ENCODE measurements around the gene NOCT. TPM values are rescaled to one million over a fixed set of nuclear protein-coding genes. Genes with fewer than 3 reads are reported as not detected.
"Not testable (repeated sequence)": the region's sequence is repeated elsewhere in the genome, so short reads cannot be mapped to it uniquely, and the experiment has no call there.

NOCT gene
- total RNA-seq, 1 donor from 2014 or later: 14.1 TPM

GRCh38 chr4:139018971-139019758 lies 3.6 kb downstream of the NOCT start:
- Mint-ChIP-seq H3K4me1 (peaks cover 48% of the 10 kb centered on the region), H3K4me3 (peak overlapping the region; percentile 49), H3K9me3 (no peaks in the 10 kb centered on the region), H3K27ac (ENCODE audit: unreplicated experiment) (no peak overlapping the region), H3K36me3 (ENCODE audit: low read depth) (no peaks in the 10 kb centered on the region), H3K27me3 (ENCODE audit: low read depth) (no peaks in the 10 kb centered on the region)
- TF ChIP-seq CTCF (conservative IDR thresholded peaks at IDR 0.05): no peak
- no peak for DNase-seq (ENCODE audit: low read depth, low spot score)

GRCh38 chr4:139020384-139020783 lies 4.8 kb downstream of the NOCT start:
- Mint-ChIP-seq H3K27ac (ENCODE audit: unreplicated experiment) (no peak overlapping the region), H3K36me3 (ENCODE audit: low read depth) (no peaks in the 10 kb centered on the region), H3K4me3 (no peak overlapping the region), H3K4me1 (peaks cover 38% of the 10 kb centered on the region), H3K9me3 (no peaks in the 10 kb centered on the region), H3K27me3 (ENCODE audit: low read depth) (no peaks in the 10 kb centered on the region)
- DNase-seq (ENCODE audit: low read depth, low spot score): no peak
- TF ChIP-seq CTCF (conservative IDR thresholded peaks at IDR 0.05): no peak

GRCh38 chr4:139021071-139021470 lies 5.5 kb downstream of the NOCT start:
- H3K4me3 Mint-ChIP-seq; H3K27ac Mint-ChIP-seq (ENCODE audit: unreplicated experiment); H3K36me3 Mint-ChIP-seq (ENCODE audit: low read depth); H3K27me3 Mint-ChIP-seq (ENCODE audit: low read depth); DNase-seq (ENCODE audit: low read depth, low spot score); H3K9me3 Mint-ChIP-seq: not testable (repeated sequence)
- H3K4me1 Mint-ChIP-seq: peaks cover 38% of the 10 kb centered on the region

GRCh38 chr4:139022835-139023234 lies 7.3 kb downstream of the NOCT start:
- H3K9me3 Mint-ChIP-seq: no peaks in the 10 kb centered on the region
- no peak overlapping the region for H3K27ac Mint-ChIP-seq (ENCODE audit: unreplicated experiment)
- no peak overlapping the region for H3K4me3 Mint-ChIP-seq
- no peaks in the 10 kb centered on the region for H3K27me3 Mint-ChIP-seq (ENCODE audit: low read depth)
- H3K4me1 Mint-ChIP-seq: peaks cover 31% of the 10 kb centered on the region
- no peaks in the 10 kb centered on the region for H3K36me3 Mint-ChIP-seq (ENCODE audit: low read depth)
- no peak for DNase-seq (ENCODE audit: low read depth, low spot score)
- no peak for TF ChIP-seq CTCF (conservative IDR thresholded peaks at IDR 0.05)

GRCh38 chr4:139024686-139025085 lies 9.1 kb downstream of the NOCT start:
- TF ChIP-seq CTCF (conservative IDR thresholded peaks at IDR 0.05): no peak
- no peak overlapping the region for H3K27ac Mint-ChIP-seq (ENCODE audit: unreplicated experiment)
- peaks cover 24% of the 10 kb centered on the region for H3K4me1 Mint-ChIP-seq
- no peaks in the 10 kb centered on the region for H3K36me3 Mint-ChIP-seq (ENCODE audit: low read depth)
- no peak for DNase-seq (ENCODE audit: low read depth, low spot score)
- no peaks in the 10 kb centered on the region for H3K9me3 Mint-ChIP-seq
- H3K27me3 Mint-ChIP-seq (ENCODE audit: low read depth): no peaks in the 10 kb centered on the region
- H3K4me3 Mint-ChIP-seq: no peak overlapping the region

- no peak for DNase-seq (ENCODE audit: low read depth, low spot score)
- no peaks in the 10 kb centered on the region for H3K9me3 Mint-ChIP-seq
- no peaks in the 10 kb centered on the region for H3K27me3 Mint-ChIP-seq (ENCODE audit: low read depth)
- TF ChIP-seq CTCF (conservative IDR thresholded peaks at IDR 0.05): no peak
- H3K4me3 Mint-ChIP-seq: no peak overlapping the region
- no peaks in the 10 kb centered on the region for H3K36me3 Mint-ChIP-seq (ENCODE audit: low read depth)
- peaks cover 18% of the 10 kb centered on the region for H3K4me1 Mint-ChIP-seq
- H3K27ac Mint-ChIP-seq (ENCODE audit: unreplicated experiment): no peak overlapping the region
These were observed 10.3 kb downstream of the NOCT start for GRCh38 chr4:139025841-139026240.

Data from neural crest cell (in vitro differentiated cells).